GM10248 (cell line): ENCODE measurements around the gene ECE2.

Source experiments
- CTCF ChIA-PET: fragments of 300-600 bp; sonication (Branson Sonifier 250); formaldehyde crosslinking; extraction: SDS; loops from one replicate; lab custom pipeline; 2021; ENCODE audit warnings: antibody characterized with exemption; lab: Yijun Ruan, JAX
- POLR2A ChIA-PET: fragments of 350-650 bp; sonication (Branson Sonifier 250); formaldehyde crosslinking; extraction: SDS; loops from one replicate; lab custom pipeline; 2020; ENCODE audit warnings: antibody characterized with exemption; lab: Yijun Ruan, JAX
- DNase-seq: peaks from one replicate; pipeline ENCODE4 v3.0.0; 2012; ENCODE audit errors: extremely low spot score
- CTCF ChIP-seq: IDR thresholded peaks from 2 replicates; pipeline ENCODE4 v1.5.1; 2012; ENCODE audit warnings: mild to moderate bottlenecking, low read depth; ENCODE audit errors: extremely low read depth, missing control alignments, control extremely low read depth

ECE2 gene

GRCh38 chr3:184315543-184315867 lies 39.7 kb downstream of the ECE2 start:
- DNase-seq, result peak; percentile 31
- POLR2A ChIA-PET, result interaction anchor here (1.0 to 1.3 kb wide), 4 partner anchors 9 to 20 kb away, joined by 3 to 6 read pairs (median 4); no protein-coding TSS in a partner anchor
- TF ChIP-seq CTCF, result no peak
- CTCF ChIA-PET, result interaction anchor here (0.7 to 1.5 kb wide), 4 partner anchors 11 to 88 kb away, joined by 3 to 5 read pairs (median 3); partner anchors contain the start of gene EEF1AKMT4

GRCh38 chr3:184315871-184316661 lies 40.2 kb downstream of the ECE2 start:
- CTCF ChIA-PET, result interaction anchor here (0.7 to 1.5 kb wide), 5 partner anchors 11 to 89 kb away, joined by 3 to 5 read pairs (median 3); partner anchors contain the start of gene EEF1AKMT4
- no peak for TF ChIP-seq CTCF
- POLR2A ChIA-PET, result interaction anchor here (1.0 to 1.3 kb wide), 4 partner anchors 8 to 19 kb away, joined by 3 to 6 read pairs (median 4); no protein-coding TSS in a partner anchor
- peak; percentile 19 for DNase-seq

- DNase-seq, result no peak
- no peak for TF ChIP-seq CTCF
- ChIA-PET CTCF (interaction anchor here (1.3 kb wide), 1 partner anchor 14 kb away, joined by 3 read pairs; no protein-coding TSS in a partner anchor), POLR2A (interaction anchor here (1.3 kb wide), 1 partner anchor 11 kb away, joined by 5 read pairs; no protein-coding TSS in a partner anchor)
Measured at GRCh38 chr3:184316792-184317191, 41.0 kb downstream of the ECE2 start.

GRCh38 chr3:184317201-184317600 lies 41.4 kb downstream of the ECE2 start:
- DNase-seq, result no peak
- ChIA-PET POLR2A (no interaction called here), CTCF (interaction anchor here (1.3 kb wide), 1 partner anchor 15 kb away, joined by 3 read pairs; no protein-coding TSS in a partner anchor)
- no peak for TF ChIP-seq CTCF

- ChIA-PET POLR2A (interaction anchor here (0.6 kb wide), 1 partner anchor 21 kb away, joined by 3 read pairs; no protein-coding TSS in a partner anchor), CTCF (interaction anchor here (0.8 to 1.2 kb wide), 3 partner anchors 9 to 26 kb away, joined by 3 to 7 read pairs (median 3); no protein-coding TSS in a partner anchor)
- peak; percentile 20 for DNase-seq
- TF ChIP-seq CTCF, result no peak
Measured at GRCh38 chr3:184320104-184320445, 44.3 kb downstream of the ECE2 start.

- CTCF ChIA-PET, result interaction anchor here (0.9 kb wide), 1 partner anchor 72 kb away, joined by 3 read pairs; the partner anchor contains the start of gene EEF1AKMT4
- POLR2A ChIA-PET, result interaction anchor here (0.7 kb wide), 1 partner anchor 21 kb away, joined by 3 read pairs; no protein-coding TSS in a partner anchor
- DNase-seq, result no peak
- TF ChIP-seq CTCF, result no peak
Measured at GRCh38 chr3:184321666-184322065, 45.8 kb downstream of the ECE2 start.
